ENCODE measurements around the gene SMIM33.

GRCh38 chr5:139481122-139481533 is 10.3 kb downstream of the SMIM33 start:
- no peak for TF ChIP-seq CTCF (IDR thresholded peaks at IDR 0.05)
- TF ChIP-seq EP300 (IDR thresholded peaks at IDR 0.05) = no peak
